Osteocyte (in vitro differentiated cells): ENCODE measurements around the gene USH1C. TPM values are rescaled to one million over a fixed set of nuclear protein-coding genes. Genes with fewer than 3 reads are reported as not detected.

ENCODE experiments used
- DNase-seq: peaks from one replicate; pipeline ENCODE4 v3.0.0; 2021; ENCODE audit warnings: mixed read lengths; ENCODE audit not compliant: unreplicated experiment; ENCODE audit errors: extremely low spot score
- H3K27ac Mint-ChIP-seq: one replicate; pipeline ENCODE4 v1.8.0; 2021; ENCODE audit warnings: mild to moderate bottlenecking, mixed read lengths; ENCODE audit not compliant: unreplicated experiment
- H3K27me3 Mint-ChIP-seq: one replicate; pipeline ENCODE4 v1.8.0; 2021; ENCODE audit warnings: mixed read lengths; ENCODE audit not compliant: unreplicated experiment
- H3K36me3 Mint-ChIP-seq: one replicate; pipeline ENCODE4 v1.8.0; 2021; ENCODE audit warnings: mixed read lengths; ENCODE audit not compliant: unreplicated experiment
- H3K4me1 Mint-ChIP-seq: one replicate; pipeline ENCODE4 v1.8.0; 2021; ENCODE audit warnings: mixed read lengths; ENCODE audit not compliant: unreplicated experiment
- H3K4me3 Mint-ChIP-seq: one replicate; pipeline ENCODE4 v1.8.0; 2021; ENCODE audit warnings: mild to moderate bottlenecking, moderate library complexity, mixed read lengths; ENCODE audit not compliant: unreplicated experiment
- H3K9me3 Mint-ChIP-seq: one replicate; pipeline ENCODE4 v1.8.0; 2021; ENCODE audit warnings: mixed read lengths; ENCODE audit not compliant: unreplicated experiment
- total RNA-seq: library from RNA; stranded (reverse); gene quantifications from 2 replicates; pipeline ENCODE4 v1.2.1, GENCODE V29; 2021
- TF ChIP-seq, protein P1 (sequence below): fragments of 200-600 bp; sonication (generic); IDR thresholded peaks from 2 replicates; pipeline ENCODE4 v1.5.0; 2021; ENCODE audit warnings: antibody characterized with exemption, mild to moderate bottlenecking, moderate library complexity

USH1C gene
- total RNA-seq, 1 donor from 2014 or later, result not detected

- TF ChIP-seq, protein P1, sequence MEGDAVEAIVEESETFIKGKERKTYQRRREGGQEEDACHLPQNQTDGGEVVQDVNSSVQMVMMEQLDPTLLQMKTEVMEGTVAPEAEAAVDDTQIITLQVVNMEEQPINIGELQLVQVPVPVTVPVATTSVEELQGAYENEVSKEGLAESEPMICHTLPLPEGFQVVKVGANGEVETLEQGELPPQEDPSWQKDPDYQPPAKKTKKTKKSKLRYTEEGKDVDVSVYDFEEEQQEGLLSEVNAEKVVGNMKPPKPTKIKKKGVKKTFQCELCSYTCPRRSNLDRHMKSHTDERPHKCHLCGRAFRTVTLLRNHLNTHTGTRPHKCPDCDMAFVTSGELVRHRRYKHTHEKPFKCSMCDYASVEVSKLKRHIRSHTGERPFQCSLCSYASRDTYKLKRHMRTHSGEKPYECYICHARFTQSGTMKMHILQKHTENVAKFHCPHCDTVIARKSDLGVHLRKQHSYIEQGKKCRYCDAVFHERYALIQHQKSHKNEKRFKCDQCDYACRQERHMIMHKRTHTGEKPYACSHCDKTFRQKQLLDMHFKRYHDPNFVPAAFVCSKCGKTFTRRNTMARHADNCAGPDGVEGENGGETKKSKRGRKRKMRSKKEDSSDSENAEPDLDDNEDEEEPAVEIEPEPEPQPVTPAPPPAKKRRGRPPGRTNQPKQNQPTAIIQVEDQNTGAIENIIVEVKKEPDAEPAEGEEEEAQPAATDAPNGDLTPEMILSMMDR, result no peak
- peaks cover 26% of the 10 kb centered on the region for H3K27me3 Mint-ChIP-seq
- no peak for DNase-seq
- H3K27ac Mint-ChIP-seq, result no peak overlapping the region
- no peaks in the 10 kb centered on the region for H3K4me1 Mint-ChIP-seq
- H3K4me3 Mint-ChIP-seq, result no peak overlapping the region
- peaks cover 5% of the 10 kb centered on the region for H3K9me3 Mint-ChIP-seq
- no peaks in the 10 kb centered on the region for H3K36me3 Mint-ChIP-seq
Observed at GRCh38 chr11:17486646-17487045, 57.6 kb downstream of the USH1C start.

GRCh38 chr11:17483505-17483904, 60.7 kb downstream of the USH1C start:
- peaks cover 5% of the 10 kb centered on the region for H3K9me3 Mint-ChIP-seq
- DNase-seq, result no peak
- H3K36me3 Mint-ChIP-seq, result no peaks in the 10 kb centered on the region
- no peak overlapping the region for H3K27ac Mint-ChIP-seq
- H3K4me1 Mint-ChIP-seq, result no peaks in the 10 kb centered on the region
- peaks cover 40% of the 10 kb centered on the region for H3K27me3 Mint-ChIP-seq
- H3K4me3 Mint-ChIP-seq, result no peak overlapping the region
- TF ChIP-seq, protein P1, result no peak

GRCh38 chr11:17481905-17482304, 62.3 kb downstream of the USH1C start:
- Mint-ChIP-seq H3K27me3 (peaks cover 53% of the 10 kb centered on the region), H3K9me3 (peaks cover 5% of the 10 kb centered on the region)

GRCh38 chr11:17479284-17480214, 64.7 kb downstream of the USH1C start:
- no peaks in the 10 kb centered on the region for H3K36me3 Mint-ChIP-seq
- peaks cover 64% of the 10 kb centered on the region for H3K27me3 Mint-ChIP-seq
- H3K27ac Mint-ChIP-seq, result no peak overlapping the region
- TF ChIP-seq, protein P1, result no peak
- H3K4me1 Mint-ChIP-seq, result peaks cover 7% of the 10 kb centered on the region
- no peak overlapping the region for H3K4me3 Mint-ChIP-seq
- no peak for DNase-seq
- peaks cover 5% of the 10 kb centered on the region for H3K9me3 Mint-ChIP-seq

More at GRCh38 chr11:17481905-17482304, 62.3 kb downstream of the USH1C start:
- no peak for DNase-seq
- H3K4me3 Mint-ChIP-seq, result no peak overlapping the region
- TF ChIP-seq, protein P1, result no peak
- H3K27ac Mint-ChIP-seq, result no peak overlapping the region
- H3K4me1 Mint-ChIP-seq, result no peaks in the 10 kb centered on the region
- H3K36me3 Mint-ChIP-seq, result no peaks in the 10 kb centered on the region

DNA sequence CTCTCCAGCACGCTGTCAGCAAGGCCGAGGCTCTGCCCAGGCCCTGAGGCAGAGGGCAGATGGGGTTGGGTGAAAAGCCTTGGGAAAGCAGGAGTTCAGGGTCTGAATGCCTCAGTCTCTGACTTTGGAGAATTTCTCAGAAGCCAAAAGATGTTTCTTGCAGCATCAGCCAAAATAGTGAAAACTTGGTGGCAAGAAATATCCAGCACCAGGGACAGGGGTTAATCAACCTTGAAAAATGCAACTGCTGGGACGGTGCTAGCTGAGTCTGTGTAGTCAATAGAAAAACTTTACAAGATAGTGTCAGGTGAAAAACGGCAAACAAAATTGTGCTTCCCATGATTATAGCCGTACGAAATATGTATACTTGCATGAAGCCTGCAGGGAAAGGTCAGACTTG, 66.1 kb downstream of the USH1C start:
- DNase-seq, result no peak
- H3K9me3 Mint-ChIP-seq, result no peaks in the 10 kb centered on the region
- H3K27ac Mint-ChIP-seq, result no peak overlapping the region
- peaks cover 72% of the 10 kb centered on the region for H3K27me3 Mint-ChIP-seq
- no peak overlapping the region for H3K4me3 Mint-ChIP-seq
- TF ChIP-seq, protein P1, result no peak
- no peaks in the 10 kb centered on the region for H3K36me3 Mint-ChIP-seq
- peaks cover 7% of the 10 kb centered on the region for H3K4me1 Mint-ChIP-seq
